Raji (cell line): ENCODE measurements around the gene UBAP1L.

Experiments used
- POLR2A ChIP-seq: IDR thresholded peaks from 2 replicates; pipeline ENCODE4 v1.6.1; 2011; ENCODE audit warnings: low read depth, low read length, control low read depth; ENCODE audit not compliant: insufficient read depth

The UBAP1L gene

GRCh38 chr15:65072617-65073016 is 42.4 kb downstream of the UBAP1L start:
- no peak for TF ChIP-seq POLR2A

- TF ChIP-seq POLR2A: no peak
Observed at GRCh38 chr15:65072027-65072426, 43.0 kb downstream of the UBAP1L start.

- TF ChIP-seq POLR2A: no peak
Observed at GRCh38 chr15:65071381-65071811, 43.6 kb downstream of the UBAP1L start.

GRCh38 chr15:65069779-65070546 is 45.0 kb downstream of the UBAP1L start:
- no peak for TF ChIP-seq POLR2A

GRCh38 chr15:65069179-65069578 is 45.8 kb downstream of the UBAP1L start:
- TF ChIP-seq POLR2A: no peak

GRCh38 chr15:65068403-65068788 is 46.6 kb downstream of the UBAP1L start:
- no peak for TF ChIP-seq POLR2A

GRCh38 chr15:65067645-65068402 is 47.2 kb downstream of the UBAP1L start, which contains the start of gene RASL12:
Gene RASL12 (minus strand): TSS chr15:65067991. CDS start chr15:65067835, 156 bp downstream.
- TF ChIP-seq POLR2A: no peak

GRCh38 chr15:65067317-65067644 is 47.7 kb downstream of the UBAP1L start:
- no peak for TF ChIP-seq POLR2A

GRCh38 chr15:65066635-65067316 is 48.2 kb downstream of the UBAP1L start:
- TF ChIP-seq POLR2A: no peak

GRCh38 chr15:65066001-65066634 is 48.9 kb downstream of the UBAP1L start:
- TF ChIP-seq POLR2A: no peak

GRCh38 chr15:65062726-65063125 is 52.3 kb downstream of the UBAP1L start:
- TF ChIP-seq POLR2A: no peak

GRCh38 chr15:65062061-65062460 is 52.9 kb downstream of the UBAP1L start:
- no peak for TF ChIP-seq POLR2A

GRCh38 chr15:65060641-65061397 is 54.2 kb downstream of the UBAP1L start:
- no peak for TF ChIP-seq POLR2A

GRCh38 chr15:65059931-65060596 is 54.9 kb downstream of the UBAP1L start:
- no peak for TF ChIP-seq POLR2A
